DOHH2 (cell line): Measurements from ENCODE around the gene HSPB3.
A peak's percentile ranks its signal among the peaks of the same experiment; 100 is the strongest.

Source experiments
- H3F3A ChIP-seq: fragments of 200-600 bp; sonication (generic), shearing (Covaris generic); 2 replicates; pipeline ENCODE4 v1.6.0; 2016; ENCODE audit warnings: antibody characterized with exemption, mild to moderate bottlenecking; ENCODE audit not compliant: control insufficient read depth, insufficient read depth
- H3K27ac ChIP-seq: fragments of 200-600 bp; sonication (generic); 2 replicates; pipeline ENCODE4 v1.5.1; 2014; ENCODE audit warnings: low read depth, mild to moderate bottlenecking, low read length, moderate library complexity
- H3K27me3 ChIP-seq: fragments of 200-600 bp; sonication (generic); 2 replicates; pipeline ENCODE4 v1.6.1; 2014; ENCODE audit warnings: mild to moderate bottlenecking, low read length, mixed read lengths; ENCODE audit not compliant: control insufficient read depth
- H3K36me3 ChIP-seq: fragments of 200-600 bp; sonication (generic); 2 replicates; pipeline ENCODE4 v1.6.1; 2014; ENCODE audit warnings: mild to moderate bottlenecking, low read length, moderate library complexity, mixed read lengths; ENCODE audit not compliant: control insufficient read depth
- H3K4me1 ChIP-seq: fragments of 200-600 bp; sonication (generic); 2 replicates; pipeline ENCODE4 v1.6.1; 2014; ENCODE audit warnings: mild to moderate bottlenecking, low read length, mixed read lengths; ENCODE audit not compliant: control insufficient read depth
- H3K4me2 ChIP-seq: fragments of 200-600 bp; sonication (generic); 2 replicates; pipeline ENCODE4 v1.6.0; 2014; ENCODE audit warnings: mild to moderate bottlenecking, low read length, moderate library complexity
- H3K4me3 ChIP-seq: fragments of 200-600 bp; sonication (generic); 2 replicates; pipeline ENCODE4 v1.5.1; 2014; ENCODE audit warnings: mild to moderate bottlenecking, low read length, mixed read lengths
- H3K79me2 ChIP-seq: fragments of 200-600 bp; sonication (generic); 2 replicates; pipeline ENCODE4 v1.6.1; 2014; ENCODE audit warnings: mild to moderate bottlenecking, low read length, mixed read lengths; ENCODE audit not compliant: control insufficient read depth
- H3K9me2 ChIP-seq: fragments of 200-600 bp; sonication (generic); replicated peaks from 2 replicates; pipeline ENCODE4 v1.6.1; 2014; ENCODE audit warnings: mild to moderate bottlenecking, low read length, mixed read lengths; ENCODE audit not compliant: control insufficient read depth
- H3K9me3 ChIP-seq: fragments of 200-600 bp; sonication (generic); 2 replicates; pipeline ENCODE4 v1.6.1; 2014; ENCODE audit warnings: antibody characterized with exemption, low read length, mixed read lengths; ENCODE audit not compliant: control insufficient read depth, insufficient read depth
- H4K20me1 ChIP-seq: fragments of 200-600 bp; sonication (generic); 2 replicates; pipeline ENCODE4 v1.6.0; 2014; ENCODE audit warnings: low read depth, mild to moderate bottlenecking, antibody characterized with exemption, low read length, moderate library complexity; ENCODE audit not compliant: control insufficient read depth, insufficient read depth
- CTCF ChIP-seq: fragments of 200-600 bp; sonication (generic); IDR thresholded peaks from one replicate; pipeline ENCODE4 v1.5.1; 2014; ENCODE audit warnings: antibody characterized with exemption, mild to moderate bottlenecking, low read depth, low read length; ENCODE audit not compliant: poor library complexity, severe bottlenecking
- EZH2phosphoT487 ChIP-seq: fragments of 200-600 bp; sonication (generic); IDR thresholded peaks from 2 replicates; pipeline ENCODE4 v1.6.1; 2017; ENCODE audit warnings: borderline replicate concordance, mild to moderate bottlenecking, antibody characterized with exemption, low read length, moderate library complexity, mixed read lengths

The HSPB3 gene

DNA sequence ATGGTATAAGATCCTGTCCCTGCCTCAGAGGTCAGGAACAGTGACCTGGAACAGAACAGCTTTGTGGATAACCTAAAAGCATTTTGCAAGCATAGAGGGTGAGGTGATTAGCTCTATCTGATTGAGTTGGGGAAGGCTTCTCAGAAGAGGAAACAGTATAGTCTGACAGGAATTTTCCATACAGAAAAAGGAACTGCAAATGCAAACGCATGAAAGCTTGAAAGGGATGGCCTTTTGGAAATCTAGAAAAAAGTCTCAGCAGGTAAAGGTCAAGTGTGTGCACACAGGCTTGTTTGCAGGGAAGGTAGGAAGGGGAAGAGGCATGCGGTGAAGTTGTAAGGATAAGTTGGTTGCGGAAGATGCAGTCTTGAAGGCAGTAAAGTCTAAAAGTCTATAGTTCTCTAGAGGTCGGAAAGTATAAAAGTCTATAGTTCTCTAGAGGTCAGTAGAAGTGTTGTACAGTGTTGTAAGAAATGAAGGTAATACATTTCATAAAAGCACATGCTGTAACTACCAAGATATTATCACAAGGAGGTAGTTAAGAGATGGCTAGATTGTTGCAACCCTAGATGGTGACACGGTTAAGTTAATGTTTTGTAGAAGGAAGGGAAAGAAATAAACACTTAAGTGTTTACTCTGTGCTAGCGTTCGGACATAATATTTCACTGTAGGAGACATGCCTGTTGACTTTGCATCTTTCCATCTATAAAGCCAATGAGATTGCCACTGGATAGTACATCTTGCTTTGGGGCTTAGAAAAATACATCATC is 16.7 kb upstream of the HSPB3 start:
- Histone ChIP-seq H3K36me3 (no peaks in the 10 kb centered on the region), H3K27me3 (no peaks in the 10 kb centered on the region), H3F3A (no peaks in the 10 kb centered on the region), H3K9me2 (no peaks in the 10 kb centered on the region), H3K27ac (no peak overlapping the region), H3K79me2 (no peaks in the 10 kb centered on the region), H4K20me1 (no peaks in the 10 kb centered on the region), H3K4me3 (no peak overlapping the region), H3K9me3 (no peaks in the 10 kb centered on the region), H3K4me2 (peak overlapping the region; percentile 9; the same call in 1 of the 2 replicates), H3K4me1 (peaks cover 30% of the 10 kb centered on the region)
- TF ChIP-seq CTCF (no peak), EZH2phosphoT487 (no peak)

- Histone ChIP-seq H3K27me3 (no peaks in the 10 kb centered on the region), H4K20me1 (no peaks in the 10 kb centered on the region), H3K4me2 (peak overlapping the region; percentile 54), H3K4me3 (peak overlapping the region; percentile 45), H3K9me3 (no peaks in the 10 kb centered on the region), H3F3A (no peaks in the 10 kb centered on the region), H3K9me2 (no peaks in the 10 kb centered on the region), H3K4me1 (peaks cover 30% of the 10 kb centered on the region), H3K27ac (peak overlapping the region; percentile 68), H3K36me3 (no peaks in the 10 kb centered on the region), H3K79me2 (no peaks in the 10 kb centered on the region)
- no peak for TF ChIP-seq CTCF
- TF ChIP-seq EZH2phosphoT487 = no peak
These were observed 15.0 kb upstream of the HSPB3 start for GRCh38 chr5:54440456-54440893.

- H3K9me2 ChIP-seq = no peaks in the 10 kb centered on the region
- TF ChIP-seq CTCF = no peak
- no peak for TF ChIP-seq EZH2phosphoT487
- no peaks in the 10 kb centered on the region for H3K79me2 ChIP-seq
- H3K4me2 ChIP-seq = no peak overlapping the region
- no peak overlapping the region for H3K27ac ChIP-seq
- H3K4me1 ChIP-seq = peaks cover 30% of the 10 kb centered on the region
- H3K36me3 ChIP-seq = no peaks in the 10 kb centered on the region
- no peak overlapping the region for H3K4me3 ChIP-seq
- no peaks in the 10 kb centered on the region for H3F3A ChIP-seq
- no peaks in the 10 kb centered on the region for H4K20me1 ChIP-seq
- H3K27me3 ChIP-seq = no peaks in the 10 kb centered on the region
- H3K9me3 ChIP-seq = no peaks in the 10 kb centered on the region
These were observed 13.2 kb upstream of the HSPB3 start for GRCh38 chr5:54442271-54442670.
